ENCODE results near the gene MTMR6.

Gene MTMR6

GRCh38 chr13:25295228-25295627 is 7.9 kb upstream of the MTMR6 start:
- POLR2A ChIA-PET = no interaction called here
- TF ChIP-seq, protein P1, sequence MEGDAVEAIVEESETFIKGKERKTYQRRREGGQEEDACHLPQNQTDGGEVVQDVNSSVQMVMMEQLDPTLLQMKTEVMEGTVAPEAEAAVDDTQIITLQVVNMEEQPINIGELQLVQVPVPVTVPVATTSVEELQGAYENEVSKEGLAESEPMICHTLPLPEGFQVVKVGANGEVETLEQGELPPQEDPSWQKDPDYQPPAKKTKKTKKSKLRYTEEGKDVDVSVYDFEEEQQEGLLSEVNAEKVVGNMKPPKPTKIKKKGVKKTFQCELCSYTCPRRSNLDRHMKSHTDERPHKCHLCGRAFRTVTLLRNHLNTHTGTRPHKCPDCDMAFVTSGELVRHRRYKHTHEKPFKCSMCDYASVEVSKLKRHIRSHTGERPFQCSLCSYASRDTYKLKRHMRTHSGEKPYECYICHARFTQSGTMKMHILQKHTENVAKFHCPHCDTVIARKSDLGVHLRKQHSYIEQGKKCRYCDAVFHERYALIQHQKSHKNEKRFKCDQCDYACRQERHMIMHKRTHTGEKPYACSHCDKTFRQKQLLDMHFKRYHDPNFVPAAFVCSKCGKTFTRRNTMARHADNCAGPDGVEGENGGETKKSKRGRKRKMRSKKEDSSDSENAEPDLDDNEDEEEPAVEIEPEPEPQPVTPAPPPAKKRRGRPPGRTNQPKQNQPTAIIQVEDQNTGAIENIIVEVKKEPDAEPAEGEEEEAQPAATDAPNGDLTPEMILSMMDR (IDR thresholded peaks at IDR 0.05; ENCODE audit: control extremely low read depth, extremely low read depth, low read depth, missing control alignments) = no peak
- CTCF ChIA-PET = interaction anchor here (0.9 to 2.1 kb wide), 3 partner anchors 8 to 10 kb away, joined by 3 to 9 read pairs (median 4); partner anchors contain the start of gene MTMR6
- DNase-seq (ENCODE audit: extremely low spot score) = no peak

DNA sequence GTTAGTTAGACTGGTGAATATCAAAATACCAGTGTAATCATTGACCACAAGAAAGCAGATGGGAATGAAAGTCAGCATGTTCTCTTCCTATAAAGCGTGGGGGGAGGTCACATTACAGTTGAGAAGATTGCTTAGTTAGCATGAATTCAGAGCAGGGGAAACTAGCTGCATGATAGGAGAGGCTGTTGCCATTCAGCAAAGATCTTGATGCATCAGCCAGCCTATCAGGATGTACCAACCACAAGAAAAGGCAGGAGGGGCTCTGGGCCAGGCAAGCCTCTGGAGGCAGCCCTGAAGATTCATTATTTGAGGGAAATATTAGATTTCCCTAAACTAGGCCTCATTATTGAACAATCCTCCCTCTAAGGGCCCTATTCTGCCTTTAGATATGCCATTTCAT is 5.0 kb upstream of the MTMR6 start:
- POLR2A ChIA-PET = no interaction called here
- CTCF ChIA-PET = interaction anchor here (1.5 kb wide), 1 partner anchor 10 kb away, joined by 4 read pairs; no protein-coding TSS in a partner anchor
- DNase-seq (ENCODE audit: extremely low spot score) = no peak
- TF ChIP-seq, protein P1 (IDR thresholded peaks at IDR 0.05; ENCODE audit: control extremely low read depth, extremely low read depth, low read depth, missing control alignments) = no peak

- ChIA-PET POLR2A (no interaction called here), CTCF (interaction anchor here (1.2 to 1.5 kb wide), 2 partner anchors 10 to 13 kb away, joined by 4 read pairs; no protein-coding TSS in a partner anchor)
- TF ChIP-seq, protein P1 (IDR thresholded peaks at IDR 0.05; ENCODE audit: control extremely low read depth, extremely low read depth, low read depth, missing control alignments) = no peak
- no peak for DNase-seq (ENCODE audit: extremely low spot score)
These were observed 4.4 kb upstream of the MTMR6 start for GRCh38 chr13:25291691-25292090.

GRCh38 chr13:25288966-25289365 is 1.7 kb upstream of the MTMR6 start:
- TF ChIP-seq, protein P1 (IDR thresholded peaks at IDR 0.05; ENCODE audit: control extremely low read depth, extremely low read depth, low read depth, missing control alignments) = no peak
- DNase-seq (ENCODE audit: extremely low spot score) = no peak
- POLR2A ChIA-PET = no interaction called here
- CTCF ChIA-PET = no interaction called here

GRCh38 chr13:25286308-25286968 is 850 bp downstream of the MTMR6 start:
- CTCF ChIA-PET = interaction anchor here (0.7 to 7.1 kb wide), 11 partner anchors 9 to 202 kb away, joined by 3 to 80 read pairs (median 4); no protein-coding TSS in a partner anchor

GRCh38 chr13:25281935-25282332 is 5.4 kb downstream of the MTMR6 start:
- DNase-seq (ENCODE audit: extremely low spot score) = peak; percentile 24
- TF ChIP-seq, protein P1 (IDR thresholded peaks at IDR 0.05; ENCODE audit: control extremely low read depth, extremely low read depth, low read depth, missing control alignments) = no peak
- POLR2A ChIA-PET = no interaction called here
- CTCF ChIA-PET = interaction anchor here (0.9 to 7.1 kb wide), 4 partner anchors 8 to 29 kb away, joined by 4 to 80 read pairs (median 4); no protein-coding TSS in a partner anchor

More at GRCh38 chr13:25286308-25286968, 850 bp downstream of the MTMR6 start:
- POLR2A ChIA-PET = no interaction called here
- TF ChIP-seq, protein P1 (IDR thresholded peaks at IDR 0.05; ENCODE audit: control extremely low read depth, extremely low read depth, low read depth, missing control alignments) = no peak
- peak; percentile 35 for DNase-seq (ENCODE audit: extremely low spot score)
